Astrocyte of the cerebellum (primary cell): Measurements from ENCODE around the gene RNASE11.

Source experiments
- DNase-seq: peaks from one replicate; pipeline ENCODE4 v3.0.0-alpha.2; 2011; ENCODE audit warnings: low read depth
- H3K4me3 ChIP-seq: 2 replicates; pipeline ENCODE4 v1.5.1; 2011; ENCODE audit warnings: mild to moderate bottlenecking, low read depth, low read length, moderate library complexity
- in situ Hi-C: cut with HindIII; loops from 2 replicates; pipeline ENCODE4 v1.10.0; 2017; ENCODE audit warnings: low sequenced_read_pairs
- TF ChIP-seq, protein P1 (sequence below): IDR thresholded peaks from 2 replicates; pipeline ENCODE4 v1.5.1; 2012; ENCODE audit warnings: low read length, low read depth, moderate library complexity, mild to moderate bottlenecking; ENCODE audit errors: missing control alignments

The RNASE11 gene

DNA sequence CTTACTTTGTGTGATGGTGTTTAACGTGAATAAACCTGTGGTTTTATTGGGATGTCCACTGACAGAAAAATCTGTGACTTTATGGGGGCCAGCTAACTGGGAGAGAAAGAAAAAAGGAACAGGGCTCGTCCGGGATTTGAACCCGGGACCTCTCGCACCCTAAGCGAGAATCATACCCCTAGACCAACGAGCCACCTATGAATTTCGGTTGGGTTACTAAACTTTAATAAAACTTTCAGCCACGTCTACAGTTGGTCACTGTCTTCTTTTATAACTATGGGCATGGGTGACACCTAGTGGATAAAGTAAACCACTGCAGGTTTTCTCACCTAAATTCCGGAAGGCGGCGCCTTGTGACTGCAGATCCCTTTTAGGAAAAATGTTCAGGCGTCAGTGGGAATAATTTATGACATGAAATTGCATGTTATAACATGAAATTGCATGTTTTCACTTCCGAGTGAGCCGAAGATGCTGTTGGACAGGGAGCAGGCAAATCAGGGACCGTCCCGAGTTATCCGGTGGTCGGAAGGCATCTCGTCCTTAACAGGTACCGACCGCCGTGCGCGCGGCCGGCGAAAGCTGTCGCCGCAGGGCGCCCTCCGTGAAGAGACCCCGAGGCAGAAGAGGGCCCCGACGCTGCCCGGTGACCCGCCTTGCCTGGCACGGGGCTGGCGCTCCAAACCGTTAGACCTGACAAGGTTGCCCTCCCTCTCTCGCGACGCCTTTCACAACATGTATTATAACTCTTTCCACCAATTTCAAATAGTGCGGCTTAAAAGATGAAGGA lies 21.6 kb upstream of the RNASE11 start:
- in situ Hi-C loops = no loop called here
- peak overlapping the region; percentile 85 for H3K4me3 ChIP-seq
- peak; percentile 80 for DNase-seq
- TF ChIP-seq, protein P1, sequence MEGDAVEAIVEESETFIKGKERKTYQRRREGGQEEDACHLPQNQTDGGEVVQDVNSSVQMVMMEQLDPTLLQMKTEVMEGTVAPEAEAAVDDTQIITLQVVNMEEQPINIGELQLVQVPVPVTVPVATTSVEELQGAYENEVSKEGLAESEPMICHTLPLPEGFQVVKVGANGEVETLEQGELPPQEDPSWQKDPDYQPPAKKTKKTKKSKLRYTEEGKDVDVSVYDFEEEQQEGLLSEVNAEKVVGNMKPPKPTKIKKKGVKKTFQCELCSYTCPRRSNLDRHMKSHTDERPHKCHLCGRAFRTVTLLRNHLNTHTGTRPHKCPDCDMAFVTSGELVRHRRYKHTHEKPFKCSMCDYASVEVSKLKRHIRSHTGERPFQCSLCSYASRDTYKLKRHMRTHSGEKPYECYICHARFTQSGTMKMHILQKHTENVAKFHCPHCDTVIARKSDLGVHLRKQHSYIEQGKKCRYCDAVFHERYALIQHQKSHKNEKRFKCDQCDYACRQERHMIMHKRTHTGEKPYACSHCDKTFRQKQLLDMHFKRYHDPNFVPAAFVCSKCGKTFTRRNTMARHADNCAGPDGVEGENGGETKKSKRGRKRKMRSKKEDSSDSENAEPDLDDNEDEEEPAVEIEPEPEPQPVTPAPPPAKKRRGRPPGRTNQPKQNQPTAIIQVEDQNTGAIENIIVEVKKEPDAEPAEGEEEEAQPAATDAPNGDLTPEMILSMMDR = peak; percentile 88

DNA sequence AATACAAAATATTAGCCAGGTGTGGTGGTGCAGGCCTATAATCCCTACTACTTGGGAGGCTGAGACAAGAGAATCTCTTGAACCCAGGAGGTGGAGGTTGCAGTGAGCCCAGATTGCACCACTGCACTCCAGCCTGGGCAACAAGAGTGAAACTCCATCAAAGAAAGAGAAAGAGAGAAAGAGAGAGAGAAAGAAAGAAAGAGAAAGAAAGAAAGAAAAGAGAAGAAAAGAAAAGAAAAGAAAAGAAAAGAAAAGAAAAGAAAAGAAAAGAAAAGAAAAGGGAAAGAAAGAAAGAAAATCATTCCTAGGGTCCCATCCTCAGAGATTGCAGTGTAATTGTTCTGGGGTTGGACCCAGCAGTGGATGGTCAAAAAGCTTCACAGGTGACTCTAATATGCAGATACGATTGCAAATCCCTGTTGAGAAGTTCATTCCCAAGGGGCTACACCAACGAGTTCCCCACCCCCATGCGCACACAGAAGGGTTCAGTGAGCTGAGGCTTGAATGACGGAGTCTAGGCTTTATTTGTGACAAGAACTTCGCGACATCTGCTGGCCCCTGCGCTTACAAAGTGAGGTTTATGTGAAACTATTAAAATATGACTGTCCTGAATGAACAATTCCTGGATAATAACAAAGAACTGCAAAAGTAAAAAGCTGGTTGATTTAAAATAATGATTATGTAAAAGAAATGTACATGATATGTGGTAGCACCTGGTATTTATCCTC lies 20.7 kb upstream of the RNASE11 start:
- in situ Hi-C loops = no loop called here
- TF ChIP-seq, protein P1 = no peak
- no peak overlapping the region for H3K4me3 ChIP-seq
- no peak for DNase-seq

DNA sequence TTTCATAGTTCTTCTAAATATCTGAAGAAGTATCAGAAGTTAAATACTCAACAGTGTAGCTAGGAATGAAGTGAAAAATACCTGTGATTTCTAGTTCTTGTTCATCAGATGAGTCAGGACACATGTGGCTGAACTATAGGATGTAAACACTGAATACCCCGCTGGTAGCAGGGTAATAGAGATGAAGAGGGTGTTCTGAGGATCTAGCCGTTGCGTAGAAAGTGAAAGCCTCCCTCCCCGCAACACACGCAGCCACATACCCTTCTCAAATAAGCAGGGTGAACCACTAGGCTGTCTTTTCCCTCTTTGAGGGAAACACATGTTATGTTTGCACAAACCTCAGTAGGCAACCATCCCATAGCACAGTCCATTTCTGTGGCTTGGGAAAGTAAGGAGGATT lies 19.8 kb upstream of the RNASE11 start:
- H3K4me3 ChIP-seq = no peak overlapping the region
- no peak for DNase-seq
- TF ChIP-seq, protein P1 = no peak
- in situ Hi-C loops = no loop called here

DNA sequence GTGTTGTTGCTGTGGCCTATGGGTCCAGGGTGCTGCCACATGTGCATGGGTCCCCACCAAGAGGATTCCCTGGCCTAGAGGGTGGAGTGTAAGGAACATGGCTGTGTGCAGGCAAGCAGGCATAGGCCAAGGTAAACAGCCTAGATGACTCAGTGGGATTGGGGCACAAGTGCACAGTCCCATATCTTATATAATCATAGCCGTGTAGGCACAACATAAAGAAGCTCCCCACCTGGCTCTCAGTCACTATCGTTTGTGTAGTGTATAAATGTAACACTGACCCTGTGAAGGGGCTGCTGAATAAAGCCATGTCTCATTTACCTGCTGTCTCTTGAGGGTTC lies 19.1 kb upstream of the RNASE11 start:
- H3K4me3 ChIP-seq = no peak overlapping the region
- in situ Hi-C loops = no loop called here
- DNase-seq = no peak
- TF ChIP-seq, protein P1 = no peak

DNA sequence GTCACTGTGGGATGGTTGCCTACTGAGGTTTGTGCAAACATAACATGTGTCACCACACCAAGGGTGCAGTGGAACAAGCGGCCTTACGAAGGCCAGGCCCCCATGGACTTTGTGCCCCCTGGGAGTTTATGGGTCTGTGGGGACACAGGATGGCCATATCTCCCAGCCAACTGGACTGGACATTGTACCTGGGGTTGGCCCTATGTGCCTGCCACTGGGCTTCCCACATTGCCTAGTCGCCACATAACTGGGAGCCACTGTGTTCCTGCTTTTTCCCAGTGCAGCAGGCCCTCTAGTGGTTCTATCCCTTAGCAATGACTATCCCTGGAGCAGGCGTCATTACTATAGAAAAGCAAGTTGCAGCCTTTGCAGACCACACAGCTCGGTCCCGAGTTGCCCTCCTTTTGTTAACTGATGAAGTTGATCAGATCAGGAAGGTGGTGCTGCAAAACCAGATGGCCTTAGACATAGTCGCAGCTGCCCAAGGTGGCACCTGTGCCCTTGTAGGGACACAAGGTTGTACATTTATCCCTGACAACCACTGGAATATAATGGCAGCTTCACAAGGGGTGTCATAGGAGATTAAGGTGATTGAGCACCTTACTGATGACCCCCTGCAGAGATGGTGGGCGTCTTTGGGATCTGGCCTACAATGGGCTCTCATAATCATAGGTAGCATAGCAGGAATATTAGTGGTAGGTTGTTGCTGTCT lies 18.5 kb upstream of the RNASE11 start:
- no peak for DNase-seq
- TF ChIP-seq, protein P1 = peak; percentile 53
- in situ Hi-C loops = no loop called here

DNA sequence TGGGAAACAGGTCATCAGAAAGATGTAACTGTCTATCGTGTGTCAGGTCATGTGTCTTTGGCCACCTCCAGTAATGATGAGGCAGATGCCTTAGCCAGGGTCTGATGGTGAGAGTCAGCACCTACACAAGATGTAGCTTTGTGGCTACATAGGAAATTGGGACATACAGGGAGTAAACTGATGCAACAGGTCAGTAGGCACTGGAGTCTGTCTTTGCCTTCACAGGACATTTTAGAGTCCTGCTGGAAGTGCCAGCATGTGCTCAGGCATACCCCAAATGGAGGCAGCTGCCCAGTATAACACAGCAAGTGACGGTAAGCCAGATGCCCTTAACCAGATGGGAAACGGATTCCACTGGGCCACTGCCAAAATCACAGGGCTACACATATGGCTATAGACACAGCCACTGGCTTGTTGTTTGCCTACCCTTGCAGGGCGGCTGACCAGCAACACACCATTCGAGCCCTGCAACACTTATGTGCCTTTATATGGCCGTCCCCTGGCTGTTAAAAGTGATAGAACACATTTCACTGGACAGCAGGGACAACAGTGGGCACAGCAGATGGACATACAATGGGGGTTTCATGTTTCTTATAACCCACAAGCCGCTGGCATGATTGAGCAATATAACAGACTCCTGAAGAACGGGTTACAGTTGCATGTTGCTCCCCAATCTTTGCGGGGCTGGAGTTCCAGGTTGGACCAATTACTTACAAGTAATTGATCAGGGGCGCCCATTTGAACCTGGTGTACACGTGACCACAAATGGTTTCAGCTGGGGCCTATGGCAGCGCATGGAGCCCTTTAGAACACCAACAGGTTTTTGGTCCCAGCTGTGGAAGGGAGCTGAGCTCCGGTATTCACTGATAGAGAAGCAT lies 16.3 kb upstream of the RNASE11 start:
- DNase-seq = no peak
- TF ChIP-seq, protein P1 = no peak
- in situ Hi-C loops = no loop called here
- no peak overlapping the region for H3K4me3 ChIP-seq

More for the DNA sequence above, 18.5 kb upstream of the RNASE11 start:
- no peak overlapping the region for H3K4me3 ChIP-seq
